Globus pallidus (tissue), 1 donor: Measurements from ENCODE around the gene IGF2R.
"Not testable (repeated sequence)": the region's sequence is repeated elsewhere in the genome, so short reads cannot be mapped to it uniquely, and the experiment has no call there.

Experiments used
- DNase-seq: peaks from one replicate; pipeline ENCODE4 v3.0.0-alpha.2; 2015; ENCODE audit warnings: low spot score

The IGF2R gene

DNA sequence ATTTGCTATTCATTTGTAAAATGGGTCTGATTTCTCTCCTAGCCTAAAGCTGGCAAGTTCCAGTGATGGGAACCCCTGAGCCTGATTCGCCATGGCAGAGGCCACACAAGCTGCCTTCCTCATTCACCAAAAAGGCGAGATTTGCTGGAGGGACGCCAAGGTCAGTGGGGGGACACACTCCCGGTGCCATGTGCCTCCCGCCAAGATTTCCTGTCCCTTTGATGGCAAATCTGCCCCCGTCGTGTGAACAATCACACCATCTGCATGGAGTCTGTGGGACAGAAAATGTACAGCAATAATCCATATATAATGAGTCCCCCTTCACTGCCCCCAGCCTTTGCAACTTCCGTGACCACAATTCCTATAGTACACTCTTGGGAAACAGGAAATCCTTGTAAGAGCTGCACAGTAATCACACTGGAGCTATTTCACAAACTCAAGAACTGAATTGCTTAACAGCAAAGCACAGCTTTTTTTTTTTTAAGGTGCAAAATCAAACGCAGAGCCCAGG is 15.7 kb upstream of the IGF2R start:
- peak; percentile 25 for DNase-seq

DNA sequence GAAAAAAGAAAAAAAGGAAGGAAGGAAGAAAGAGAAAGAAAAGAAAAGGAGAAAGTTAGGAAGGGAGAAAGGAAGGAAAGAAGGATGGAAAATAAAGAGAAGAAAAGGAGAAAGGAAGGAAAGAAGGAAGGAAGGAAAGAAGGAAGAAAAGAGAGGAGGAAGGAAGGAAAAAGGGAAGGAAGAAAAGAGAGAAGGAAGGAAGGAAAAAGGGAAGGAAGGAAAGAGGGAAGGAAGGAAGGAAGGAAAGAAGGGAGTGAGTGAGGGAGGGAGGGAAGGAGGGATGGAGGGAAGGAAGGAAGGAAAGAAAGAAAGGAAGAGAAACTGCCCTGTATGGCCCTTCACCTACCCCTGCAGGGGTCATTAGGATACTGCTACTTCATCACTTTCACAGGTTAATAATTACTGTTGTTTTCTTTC is 12.9 kb upstream of the IGF2R start:
- DNase-seq: no peak

DNA sequence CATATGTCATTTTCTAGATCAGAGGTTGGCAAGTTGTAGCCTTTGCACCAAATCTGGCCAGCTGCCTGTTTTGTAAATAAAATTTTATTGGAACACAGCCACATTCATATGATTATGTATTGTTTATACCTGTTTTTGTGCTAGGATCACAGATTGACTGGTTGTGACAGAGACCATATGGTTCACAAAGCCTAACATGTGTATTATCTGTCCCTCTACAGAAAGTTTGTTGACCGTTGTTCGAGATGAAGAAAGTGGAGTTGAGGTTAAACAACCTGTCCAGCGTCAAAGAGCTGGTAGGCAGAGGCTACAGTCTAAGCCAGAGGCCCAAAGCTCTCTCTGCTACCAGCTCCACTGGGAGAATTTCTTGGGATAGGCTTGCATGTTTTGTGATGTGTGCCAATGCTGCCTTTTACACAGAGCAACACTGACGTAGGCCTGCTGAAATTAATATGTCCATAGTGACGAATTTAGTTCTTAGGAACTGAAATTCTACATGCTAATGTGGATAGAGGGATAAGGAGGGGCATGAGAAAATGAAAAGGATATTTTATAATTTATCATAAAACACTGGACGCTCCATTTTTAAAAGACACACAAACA is 11.7 kb upstream of the IGF2R start:
- no peak for DNase-seq

DNA sequence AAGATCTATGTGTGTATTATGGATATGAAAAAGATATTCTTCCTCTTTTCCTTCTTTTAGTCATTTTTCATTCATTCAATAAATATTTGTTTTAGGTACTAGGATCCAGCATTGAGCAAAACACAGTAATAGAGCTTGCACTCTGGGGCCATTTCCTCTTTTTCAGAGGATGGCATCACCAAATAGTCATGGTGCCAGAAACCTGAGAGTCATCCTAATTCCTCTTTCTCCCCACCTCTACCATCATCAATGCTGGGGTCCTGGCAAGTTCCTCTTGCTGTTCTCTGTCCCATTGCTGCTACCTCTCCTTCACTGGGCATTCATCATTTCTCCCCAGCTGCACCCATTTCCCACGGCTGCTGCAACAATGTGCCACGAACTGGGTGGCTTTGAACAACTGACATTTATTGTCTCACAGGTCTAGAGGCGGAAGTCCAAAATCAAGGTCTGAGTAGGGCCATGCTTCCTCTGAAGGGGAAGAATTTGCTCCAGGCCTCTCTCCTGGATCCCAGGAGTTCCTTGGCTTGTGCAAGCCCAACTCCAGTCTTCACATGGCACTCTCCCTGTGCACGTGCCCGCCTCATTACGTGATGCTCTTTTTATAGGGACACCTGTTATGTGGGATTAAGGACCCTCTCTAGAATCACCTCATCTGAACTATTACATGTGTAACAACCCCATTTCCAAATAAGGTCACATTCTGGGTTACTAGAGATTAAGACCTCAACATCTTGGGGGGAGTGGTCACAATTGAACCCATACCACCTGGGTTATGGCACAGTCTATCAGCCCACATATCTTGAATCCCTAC is 9.5 kb upstream of the IGF2R start:
- DNase-seq: no peak

DNA sequence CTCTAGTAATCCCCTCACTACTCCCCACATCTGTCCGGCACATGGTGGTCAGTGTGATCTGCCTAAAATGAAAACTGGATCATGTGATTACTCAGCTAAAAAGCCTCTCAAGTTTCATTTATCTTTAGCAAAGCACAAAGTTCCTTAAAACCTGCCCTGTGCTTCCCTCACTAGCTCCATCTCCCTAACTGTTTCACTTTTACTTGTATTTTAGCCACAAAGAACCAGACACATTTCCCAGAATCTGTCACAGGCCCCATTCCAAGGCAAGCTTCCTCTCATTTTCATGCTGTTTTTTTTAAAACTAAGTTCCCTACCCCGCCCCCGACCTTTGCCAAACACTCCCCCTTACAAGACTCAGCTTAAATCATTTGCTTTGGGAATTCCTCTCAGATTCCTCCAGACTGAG is 8.9 kb upstream of the IGF2R start:
- no peak for DNase-seq

DNA sequence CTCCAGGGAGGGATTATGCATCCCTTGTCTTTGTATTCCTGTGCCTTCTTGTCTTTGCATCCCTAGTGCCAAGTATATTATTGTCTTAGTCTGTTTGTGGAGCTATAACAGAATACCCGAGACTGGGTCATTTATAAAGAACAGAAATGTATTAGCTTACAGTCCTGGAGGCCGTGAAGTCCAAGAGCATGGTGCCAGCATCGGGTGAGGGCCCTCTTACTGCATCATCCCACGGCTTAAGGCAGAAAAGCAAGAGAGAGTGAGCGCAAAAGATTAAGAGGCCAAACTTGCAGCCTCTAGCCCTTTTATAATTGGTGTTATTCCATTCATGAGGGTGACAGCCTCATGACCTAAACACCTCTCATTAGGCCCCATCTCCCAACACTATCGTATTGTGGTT is 8.4 kb upstream of the IGF2R start:
- DNase-seq: no peak

DNA sequence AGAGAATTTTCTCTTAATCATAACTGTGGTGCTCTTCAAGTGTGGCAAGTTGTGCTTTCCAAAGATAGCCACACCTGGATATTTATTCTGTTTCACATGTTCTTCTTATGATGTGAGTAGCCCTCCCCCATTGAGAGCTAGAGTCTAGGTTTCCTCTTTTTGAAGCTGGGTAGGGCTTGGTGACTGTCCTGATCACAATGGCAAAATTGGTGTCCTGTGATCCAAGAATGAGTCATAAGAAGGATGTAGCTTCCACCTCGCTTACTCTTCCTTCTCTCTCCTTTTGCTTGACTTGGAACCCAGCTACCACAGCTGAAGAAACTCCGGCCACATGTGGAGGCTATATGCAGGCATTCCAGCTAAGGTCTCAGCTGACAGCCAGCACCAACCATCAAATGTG is 7.4 kb upstream of the IGF2R start:
- no peak for DNase-seq

DNA sequence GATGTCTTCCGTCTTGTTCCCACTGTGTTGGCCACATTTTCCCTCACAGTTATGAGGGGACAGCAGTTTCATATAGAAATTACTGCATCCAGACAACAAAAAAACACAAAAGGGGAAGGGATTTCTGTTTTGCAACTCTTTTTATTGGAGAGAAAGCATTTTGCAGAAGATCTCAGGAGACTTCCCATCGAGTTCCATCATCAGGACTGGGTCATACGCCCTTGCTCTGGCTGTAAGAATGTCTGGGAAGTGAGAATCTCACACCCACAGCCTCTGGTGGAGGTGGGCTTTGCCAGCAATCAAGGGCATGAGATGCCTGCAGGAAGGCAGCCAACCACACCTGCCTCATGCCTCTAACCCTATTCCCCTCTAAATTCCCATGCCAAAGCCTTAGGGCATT is 5.8 kb upstream of the IGF2R start:
- no peak for DNase-seq

DNA sequence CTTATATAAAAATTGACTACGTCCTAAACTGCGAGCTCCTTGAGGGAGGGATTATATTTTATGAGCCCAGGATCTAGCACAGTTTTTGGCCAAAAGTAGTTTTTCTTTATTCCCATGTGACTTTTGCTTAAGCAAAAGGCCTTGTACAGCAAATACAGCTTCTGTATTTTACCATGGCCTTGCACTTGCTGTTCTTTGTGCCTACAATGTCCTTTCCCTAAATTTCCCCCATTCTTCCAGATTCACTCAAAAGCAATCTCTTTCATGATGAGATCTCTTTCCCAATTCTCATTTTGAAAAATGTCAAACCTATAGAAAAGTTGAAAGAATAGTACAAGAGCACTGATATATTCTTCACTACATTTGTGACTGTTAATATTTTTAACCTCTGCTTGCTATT is 4.8 kb upstream of the IGF2R start:
- DNase-seq: no peak

DNA sequence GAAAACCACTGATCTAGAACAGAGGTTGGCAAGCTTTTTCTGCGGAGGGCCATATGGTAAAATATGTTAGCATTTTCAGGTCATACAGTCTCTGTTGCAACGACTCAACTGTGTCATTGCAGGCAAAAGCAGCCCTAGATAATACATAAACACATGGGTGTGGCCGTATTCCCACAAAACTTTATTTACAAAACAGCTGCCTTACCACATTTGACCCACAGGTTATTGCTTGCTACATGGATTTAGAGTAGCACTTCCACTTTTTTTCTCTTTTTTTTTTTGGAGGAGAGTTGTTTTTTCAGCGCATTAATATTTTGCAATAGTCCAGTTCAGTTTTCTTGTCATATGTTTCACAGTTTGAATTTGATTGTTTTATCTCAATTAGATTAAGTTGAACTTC is 2.5 kb upstream of the IGF2R start:
- DNase-seq: no peak

DNA sequence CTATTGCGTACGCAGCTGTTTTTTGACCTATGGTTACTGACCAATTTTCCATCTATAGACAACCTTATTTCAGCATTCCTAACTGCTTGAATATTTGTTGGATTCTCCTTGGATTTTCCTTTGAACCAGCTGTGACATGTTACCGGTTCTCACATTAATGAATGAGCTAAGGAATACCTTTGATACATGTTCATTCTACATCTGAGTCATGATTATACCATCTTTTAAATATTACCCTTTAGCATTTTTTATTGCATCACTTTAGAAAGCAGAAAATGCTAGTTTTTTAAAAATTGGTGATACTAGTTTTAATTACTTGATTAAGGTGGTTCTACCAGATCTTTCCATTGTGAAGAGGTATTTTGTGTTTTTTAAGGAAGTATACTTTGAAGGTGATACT is 1.9 kb upstream of the IGF2R start:
- no peak for DNase-seq

DNA sequence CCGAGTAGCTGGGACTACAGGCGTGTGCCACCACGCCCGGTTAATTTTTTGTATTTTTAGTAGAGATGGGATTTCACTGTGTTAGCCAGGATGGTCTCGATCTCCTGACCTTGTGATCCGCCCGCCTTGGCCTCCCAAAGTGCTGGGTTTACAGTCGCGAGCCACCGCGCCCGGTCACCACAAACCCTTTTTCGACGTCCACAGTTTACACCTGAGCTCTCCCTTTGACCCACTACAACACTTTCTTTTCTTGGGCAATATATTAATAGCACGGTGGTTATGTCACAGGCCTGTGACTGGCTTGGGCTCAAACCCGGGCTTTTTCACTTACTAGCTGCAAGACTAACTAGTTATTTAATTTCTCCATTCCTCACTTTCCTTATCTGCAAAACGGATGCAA is 1.3 kb upstream of the IGF2R start:
- not testable (repeated sequence) for DNase-seq

DNA sequence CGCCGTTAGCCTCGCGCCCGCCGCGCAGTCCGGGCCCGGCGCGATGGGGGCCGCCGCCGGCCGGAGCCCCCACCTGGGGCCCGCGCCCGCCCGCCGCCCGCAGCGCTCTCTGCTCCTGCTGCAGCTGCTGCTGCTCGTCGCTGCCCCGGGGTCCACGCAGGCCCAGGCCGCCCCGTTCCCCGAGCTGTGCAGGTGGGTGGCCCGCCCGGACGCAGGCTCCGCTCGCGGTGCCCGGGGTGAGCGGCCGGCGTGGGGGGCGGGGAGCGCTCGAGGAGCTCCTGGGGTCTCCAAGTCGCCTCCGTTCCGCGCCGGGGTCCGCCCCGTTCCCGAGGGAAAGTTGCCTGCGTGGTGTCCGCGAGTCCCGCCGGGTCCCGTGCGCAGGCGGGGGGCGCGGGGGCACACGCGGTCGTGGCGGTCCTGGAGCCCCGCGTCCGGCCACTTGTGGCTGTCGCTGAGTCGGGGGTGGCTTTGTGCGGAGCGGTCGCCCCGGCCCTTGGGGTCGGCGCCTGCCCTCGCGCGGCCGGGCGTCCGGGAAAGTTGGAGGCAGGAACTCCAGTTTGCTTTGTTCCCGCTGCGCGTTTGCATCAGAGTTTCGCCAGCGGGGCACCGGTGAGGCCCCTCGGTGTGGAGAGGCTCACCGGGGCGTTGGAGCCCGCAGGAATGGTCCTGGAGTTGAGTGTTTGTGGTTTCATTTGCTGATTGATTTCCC is 476 bp downstream of the IGF2R start:
- DNase-seq: no peak

DNA sequence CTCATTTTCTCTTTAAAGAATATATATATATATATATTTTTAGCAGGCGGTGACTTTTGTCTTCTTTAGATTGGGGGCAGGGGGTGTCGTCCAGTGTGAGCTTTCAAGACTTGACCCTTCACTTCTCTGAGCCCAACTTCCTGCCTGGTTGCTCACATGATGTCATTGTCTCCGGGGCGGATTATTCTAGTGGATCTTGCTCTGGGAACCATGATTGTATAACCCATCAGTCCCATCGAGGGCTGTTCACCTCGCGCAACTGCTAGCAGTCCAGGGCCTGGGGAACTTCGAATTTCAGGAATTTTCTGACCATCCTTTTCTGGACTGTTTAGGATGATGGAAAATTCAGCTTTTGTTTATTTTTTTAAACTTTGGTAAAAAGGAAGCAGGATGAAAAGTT is 1.0 kb downstream of the IGF2R start:
- DNase-seq: peak; percentile 69

DNA sequence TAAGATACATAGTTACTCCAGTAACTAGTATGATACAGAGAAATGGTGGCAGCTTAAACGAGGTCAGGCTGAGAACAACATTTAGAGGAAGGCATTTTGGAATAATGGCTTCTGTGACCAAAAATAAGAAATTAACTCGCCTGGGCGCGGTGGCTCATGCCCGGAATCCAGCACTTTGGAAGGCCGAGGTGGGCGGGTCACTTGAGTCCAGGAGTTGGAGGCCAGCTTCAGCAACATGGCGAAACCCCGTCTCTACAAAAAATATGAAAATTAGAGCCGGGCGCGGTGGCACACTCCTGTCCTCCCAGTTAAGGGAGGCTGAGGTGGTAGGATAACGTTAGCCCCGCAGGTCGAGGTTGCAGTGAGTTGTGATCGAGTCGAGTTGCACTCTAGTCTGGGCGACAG is 1.8 kb downstream of the IGF2R start:
- no peak for DNase-seq

DNA sequence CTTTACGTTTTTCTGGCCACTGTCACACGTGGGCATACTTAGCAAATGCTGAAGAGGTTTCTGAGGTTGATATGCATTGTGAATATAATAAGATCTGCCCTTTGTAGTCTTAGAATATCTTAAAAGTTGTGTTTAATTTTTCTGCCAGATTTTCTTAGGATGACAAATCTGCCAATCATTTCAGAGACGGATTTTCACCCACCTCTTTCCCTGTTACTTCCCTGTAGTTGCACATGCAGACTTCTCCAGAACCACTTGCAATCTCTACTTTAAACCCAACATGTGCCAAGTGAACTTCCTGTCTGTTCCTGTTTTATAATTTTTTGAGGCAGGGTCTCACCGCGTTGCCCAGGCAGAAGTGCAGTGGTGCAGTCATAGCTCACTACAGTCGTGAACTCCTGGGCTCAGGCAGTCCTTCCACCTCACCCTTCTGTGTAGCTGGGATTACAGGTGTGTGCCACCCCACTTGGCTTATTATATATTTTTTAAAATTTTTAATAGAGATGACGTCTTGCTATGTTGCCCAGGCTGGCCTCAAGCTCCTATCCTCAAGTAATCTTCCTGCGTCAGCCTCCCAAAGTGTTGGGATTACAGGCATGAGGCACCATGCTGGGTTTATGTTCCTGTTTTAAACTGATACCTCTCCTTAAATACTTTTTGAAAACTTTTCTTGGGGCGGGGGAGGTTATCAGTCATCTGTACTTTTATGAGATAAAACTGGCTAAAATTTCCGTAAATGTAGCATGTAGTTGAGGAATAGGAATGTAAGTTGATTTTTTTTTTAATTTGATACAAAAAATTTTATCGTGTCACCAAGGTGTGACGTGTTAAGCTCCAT is 2.7 kb downstream of the IGF2R start:
- DNase-seq: no peak

DNA sequence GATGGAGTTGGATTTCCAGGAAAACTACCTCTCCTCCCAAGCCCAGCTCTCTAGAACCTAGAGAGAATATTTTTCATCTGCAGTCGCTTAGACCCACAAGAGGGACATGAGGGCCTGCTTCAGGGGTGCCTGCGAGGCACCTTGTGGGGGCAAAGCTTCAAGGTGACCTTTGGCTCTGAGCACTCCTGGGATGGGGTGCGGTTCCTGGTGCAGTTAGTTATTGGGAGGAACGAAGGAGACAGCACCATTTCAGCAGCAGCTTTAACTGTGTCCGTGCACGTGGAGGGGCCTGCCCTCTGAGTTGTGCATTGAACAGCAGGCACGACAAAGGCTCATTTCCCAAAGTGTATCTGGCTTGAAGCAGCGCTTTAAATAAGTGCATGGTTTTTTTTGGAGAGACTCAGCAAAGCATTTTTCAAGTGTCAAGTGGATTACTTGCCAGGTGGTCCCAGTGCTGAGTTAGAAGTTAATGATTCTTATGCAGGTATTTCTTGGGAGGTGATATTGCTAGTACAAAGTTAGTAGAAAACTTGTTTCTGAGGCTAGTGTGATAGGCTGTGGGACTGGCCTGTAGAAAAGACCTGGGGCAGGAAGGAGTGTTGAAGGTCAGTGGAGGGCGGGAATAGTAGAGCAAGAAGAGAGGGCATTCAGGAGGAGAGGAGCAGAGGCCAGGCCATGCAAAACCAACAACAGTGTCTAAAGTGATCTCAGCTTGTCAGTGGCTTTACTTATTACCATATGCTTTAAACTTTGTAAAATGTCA is 3.8 kb downstream of the IGF2R start:
- no peak for DNase-seq

DNA sequence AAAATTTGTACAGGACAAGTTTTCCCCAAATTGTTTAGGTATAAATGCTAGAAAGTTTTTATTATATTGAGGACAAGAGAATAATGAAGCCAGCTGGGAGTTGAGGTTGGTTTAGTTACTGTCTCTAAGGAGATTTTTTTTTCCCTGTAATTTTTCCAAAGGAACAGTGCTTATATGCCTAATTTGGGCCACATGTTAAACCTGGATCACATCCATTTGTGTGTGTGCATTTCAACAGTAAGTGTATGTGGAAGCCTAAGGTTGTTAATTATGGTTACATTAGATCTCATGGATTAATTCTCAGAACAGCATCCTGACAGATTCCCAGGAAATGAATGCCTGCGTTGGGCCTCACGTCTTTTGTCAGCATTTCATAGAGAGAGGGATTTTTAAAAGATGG is 4.5 kb downstream of the IGF2R start:
- no peak for DNase-seq

DNA sequence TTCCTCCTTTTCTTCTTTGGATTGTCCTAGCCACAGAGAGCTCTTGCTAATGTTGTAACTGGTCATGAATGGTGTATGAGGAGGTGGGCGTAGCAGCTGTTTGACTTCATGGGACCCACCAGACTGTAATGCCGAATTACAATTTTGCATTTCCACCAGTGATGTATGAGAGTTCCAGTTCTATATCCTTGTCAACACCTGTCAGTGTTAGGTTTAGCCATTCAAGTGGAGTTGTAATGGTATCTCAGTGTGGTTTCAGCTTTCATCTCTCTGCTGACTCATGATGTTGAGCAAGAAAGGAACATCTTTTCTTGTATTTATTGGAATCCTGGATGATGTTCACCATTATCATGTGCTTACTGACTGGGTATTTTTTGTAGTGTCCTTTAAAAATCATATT is 5.1 kb downstream of the IGF2R start:
- DNase-seq: no peak

DNA sequence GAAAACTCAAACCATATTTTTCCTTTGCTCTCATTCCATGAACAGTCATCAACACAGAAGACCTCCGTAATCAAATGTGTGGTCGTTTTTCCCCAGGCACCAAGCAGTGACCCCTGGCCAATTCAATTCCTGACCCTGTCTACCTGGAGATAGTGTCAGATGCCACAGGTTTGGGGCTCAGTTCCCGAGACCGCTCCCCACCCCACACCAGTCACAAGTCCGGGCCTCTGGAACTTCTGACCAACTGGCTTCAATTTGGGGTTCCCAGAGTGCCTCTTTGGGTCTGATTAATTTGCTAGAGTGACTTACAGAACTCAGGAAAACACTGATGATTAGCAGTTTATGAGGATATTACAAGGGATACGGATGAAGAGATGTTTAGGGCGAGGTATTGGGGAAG is 6.0 kb downstream of the IGF2R start:
- DNase-seq: no peak

DNA sequence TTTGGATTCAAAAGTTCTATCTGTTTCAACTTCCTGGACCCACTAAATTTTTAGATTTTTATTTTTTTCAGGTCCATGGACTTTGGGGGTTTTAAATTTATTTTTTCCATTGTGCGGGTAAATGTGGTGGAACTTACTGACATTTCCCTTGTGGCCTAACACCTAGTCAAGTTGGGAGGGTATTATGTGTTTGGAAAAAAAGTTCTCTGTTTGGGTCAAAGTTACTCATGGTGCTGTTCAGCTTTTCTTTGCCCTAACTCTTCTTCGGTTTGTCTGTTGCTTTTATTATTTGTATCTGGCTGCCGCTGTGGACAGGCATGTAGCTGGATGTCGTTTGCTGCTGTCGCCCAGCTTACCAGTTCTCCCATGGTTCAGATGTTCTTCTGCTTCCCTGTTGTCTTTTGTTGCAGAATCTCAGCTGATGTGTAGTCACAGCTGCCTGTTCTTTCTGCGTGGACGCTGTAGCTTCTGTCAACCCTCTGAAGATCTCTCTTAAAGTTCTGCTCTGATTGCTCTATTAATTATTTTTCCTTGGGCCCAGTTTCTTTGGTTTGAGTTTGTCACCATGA is 7.9 kb downstream of the IGF2R start:
- DNase-seq: no peak
